Kidney (tissue), 14 donors: ENCODE results near the gene SNED1. TPM values are rescaled to one million over a fixed set of nuclear protein-coding genes. Genes with fewer than 3 reads are reported as not detected.
A peak's percentile ranks its signal among the peaks of the same experiment; 100 is the strongest.

Source experiments
- DNase-seq, 5 donors: peaks; one replicate each; pipeline ENCODE4 v3.0.0-alpha.2; 2013 to 2020
- FAIRE-seq: peaks from 2 replicates; lab custom pipeline; 2012; peaks lifted over from hg19 to GRCh38; lab: Jason Lieb, UNC
- H3K27ac ChIP-seq, 2 donors: one replicate each; pipeline ENCODE4 v1.7.0; 2013; ENCODE audit warnings: low read depth in 2 of 2, low read length in 2 of 2, inconsistent platforms in 1 of 2
- H3K27me3 ChIP-seq: one replicate; pipeline ENCODE4 v1.7.1; 2013; ENCODE audit warnings: low read length, inconsistent platforms; ENCODE audit not compliant: control insufficient read depth, insufficient read depth
- H3K36me3 ChIP-seq, 3 donors: one replicate each; pipeline versions ENCODE4 v1.7.0 to v1.7.1; 2013; ENCODE audit warnings: low read length in 3 of 3, control low read depth in 1 of 3, inconsistent platforms in 1 of 3; ENCODE audit not compliant: insufficient read depth in 3 of 3, control insufficient read depth in 2 of 3
- H3K4me1 ChIP-seq, 3 donors: one replicate each; pipeline versions ENCODE4 v1.7.0 to v1.7.1; 2013; ENCODE audit warnings: low read length in 3 of 3, inconsistent platforms in 1 of 3, low read depth in 1 of 3; ENCODE audit not compliant: control insufficient read depth in 2 of 3, insufficient read depth in 2 of 3
- H3K4me3 ChIP-seq, 3 donors: one replicate each; pipeline versions ENCODE4 v1.7.0 to v1.8.1; 2013; ENCODE audit warnings: low read length in 3 of 3, control low read depth in 1 of 3, inconsistent platforms in 1 of 3
- H3K9ac ChIP-seq, 3 donors: one replicate each; pipeline versions ENCODE4 v1.7.0 to v1.7.1; 2013; ENCODE audit warnings: low read length in 3 of 3, control low read depth in 1 of 3, inconsistent platforms in 1 of 3
- H3K9me3 ChIP-seq, 3 donors: one replicate each; pipeline versions ENCODE4 v1.7.0 to v1.7.1; 2013; ENCODE audit warnings: low read length in 3 of 3, control low read depth in 1 of 3, inconsistent platforms in 1 of 3; ENCODE audit not compliant: control insufficient read depth in 2 of 3, insufficient read depth in 1 of 3
- intact Hi-C: fragments of 100-400 bp; cut with DNase I; formaldehyde crosslinking; loops from one replicate; pipeline ENCODE4 v1.11.1; 2022
- polyA plus RNA-seq: library from polyadenylated mRNA; stranded (reverse); fragments of 350-450 nt; fragmentation: Illumina TruSeq; extraction: RNeasy Lipid Tissue Mini Kit (QIAGEN cat#74804); gene quantifications from one replicate; pipeline ENCODE4 v1.2.3, GENCODE V29; 2014; ENCODE audit warnings: low read depth, low replicate concordance; ENCODE audit not compliant: insufficient read depth
- total RNA-seq: library from RNA; stranded (reverse); fragmentation: NEBNext Ultra II Directional; extraction: Animal tissue kit (Norgen Biotek cat#: 25700); gene quantifications from one replicate; pipeline ENCODE4 v1.2.1, GENCODE V29; 2021
- TF ChIP-seq, protein P1 (sequence below): IDR thresholded peaks from 3 replicates; pipeline ENCODE4 v1.5.1; 2012; ENCODE audit warnings: mild to moderate bottlenecking, moderate library complexity, borderline replicate concordance; ENCODE audit not compliant: insufficient read depth; ENCODE audit errors: extremely low read depth
- donor health status: control.
- donor health status: control.
- donor health status: control.
- donor health status: control.
- donor health status: control.
- donor health status: DM: yes; HTN: yes; CAD: no.
- donor health status: Normal renal cell carcinoma (clear cell type).

The SNED1 gene
- total and polyA plus RNA-seq, 2 donors from 2014 or later = 3.0 to 42.1 TPM

DNA sequence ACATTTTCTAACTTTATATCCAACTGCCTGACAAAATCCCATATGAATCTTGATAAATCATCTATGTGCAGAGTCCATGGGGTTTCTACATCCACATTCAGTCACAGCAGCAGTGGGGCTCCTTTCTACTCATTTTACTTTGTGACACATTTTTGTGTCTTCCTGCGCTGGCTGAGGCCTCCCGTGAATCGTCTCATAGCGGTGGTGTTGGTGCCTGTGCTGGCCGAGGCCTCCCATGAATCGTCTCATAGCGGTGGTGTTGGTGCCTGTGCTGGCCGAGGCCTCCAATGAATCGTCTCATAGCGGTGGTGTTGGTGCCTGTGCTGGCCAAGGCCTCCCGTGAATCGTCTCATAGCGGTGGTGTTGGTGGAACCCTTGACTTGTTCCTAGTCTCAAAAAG lies 17.0 kb downstream of the SNED1 start:
- DNase-seq (no peak), FAIRE-seq (no peak)
- H3K9ac ChIP-seq = no peak overlapping the region
- H3K36me3 ChIP-seq = no peaks in the 10 kb centered on the region
- no peak overlapping the region for H3K27ac ChIP-seq
- H3K4me3 ChIP-seq = no peak overlapping the region
- peaks cover 0 to 3% (median 0%) of the 10 kb centered on the region in 3 donors for H3K4me1 ChIP-seq
- no peaks in the 10 kb centered on the region for H3K27me3 ChIP-seq
- intact Hi-C loops = no loop called here
- no peaks in the 10 kb centered on the region for H3K9me3 ChIP-seq
- TF ChIP-seq, protein P1, sequence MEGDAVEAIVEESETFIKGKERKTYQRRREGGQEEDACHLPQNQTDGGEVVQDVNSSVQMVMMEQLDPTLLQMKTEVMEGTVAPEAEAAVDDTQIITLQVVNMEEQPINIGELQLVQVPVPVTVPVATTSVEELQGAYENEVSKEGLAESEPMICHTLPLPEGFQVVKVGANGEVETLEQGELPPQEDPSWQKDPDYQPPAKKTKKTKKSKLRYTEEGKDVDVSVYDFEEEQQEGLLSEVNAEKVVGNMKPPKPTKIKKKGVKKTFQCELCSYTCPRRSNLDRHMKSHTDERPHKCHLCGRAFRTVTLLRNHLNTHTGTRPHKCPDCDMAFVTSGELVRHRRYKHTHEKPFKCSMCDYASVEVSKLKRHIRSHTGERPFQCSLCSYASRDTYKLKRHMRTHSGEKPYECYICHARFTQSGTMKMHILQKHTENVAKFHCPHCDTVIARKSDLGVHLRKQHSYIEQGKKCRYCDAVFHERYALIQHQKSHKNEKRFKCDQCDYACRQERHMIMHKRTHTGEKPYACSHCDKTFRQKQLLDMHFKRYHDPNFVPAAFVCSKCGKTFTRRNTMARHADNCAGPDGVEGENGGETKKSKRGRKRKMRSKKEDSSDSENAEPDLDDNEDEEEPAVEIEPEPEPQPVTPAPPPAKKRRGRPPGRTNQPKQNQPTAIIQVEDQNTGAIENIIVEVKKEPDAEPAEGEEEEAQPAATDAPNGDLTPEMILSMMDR = no peak

DNA sequence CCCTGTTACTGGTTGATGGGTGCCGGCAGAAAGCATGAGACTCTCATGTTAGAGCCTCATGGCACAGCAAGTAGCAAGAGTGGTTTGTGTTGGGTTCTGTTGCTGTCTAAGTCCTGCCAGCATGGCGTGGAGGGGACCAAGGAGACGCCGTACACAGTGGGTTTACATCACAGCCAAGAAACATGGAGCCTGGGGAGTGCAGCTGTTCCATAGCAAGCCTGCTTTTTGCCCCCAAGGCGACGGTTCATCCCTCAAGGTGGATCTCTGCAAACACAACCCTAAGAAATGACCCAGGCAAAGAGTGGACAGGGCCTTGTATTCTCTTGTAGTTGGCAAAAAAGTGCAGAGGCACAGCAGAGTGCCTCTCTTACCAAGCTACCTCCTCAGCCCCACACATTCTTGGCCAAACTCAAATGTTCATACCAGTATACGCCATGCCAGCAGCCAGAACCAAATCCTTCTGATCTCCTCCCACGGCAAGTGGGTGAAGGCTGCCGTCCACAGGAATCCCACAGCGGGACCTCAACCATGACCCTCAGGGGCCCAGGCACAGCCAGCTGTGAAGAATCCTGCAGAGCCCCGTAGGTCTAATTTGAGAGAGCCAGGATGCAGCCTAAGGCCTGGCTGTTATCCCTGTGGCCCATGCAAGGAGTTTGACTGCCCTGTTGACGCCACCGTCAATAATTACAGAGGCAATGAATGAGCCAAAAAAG lies 19.0 kb downstream of the SNED1 start:
- DNase-seq = no peak
- H3K27ac ChIP-seq = no peak overlapping the region
- no peaks in the 10 kb centered on the region for H3K4me1 ChIP-seq
- no peaks in the 10 kb centered on the region for H3K27me3 ChIP-seq
- H3K9me3 ChIP-seq = peaks cover 0 to 2% (median 0%) of the 10 kb centered on the region in 3 donors
- TF ChIP-seq, protein P1 = no peak
- no peak for FAIRE-seq
- no peaks in the 10 kb centered on the region for H3K36me3 ChIP-seq
- no peak overlapping the region for H3K4me3 ChIP-seq
- intact Hi-C loops = no loop called here
- no peak overlapping the region for H3K9ac ChIP-seq

DNA sequence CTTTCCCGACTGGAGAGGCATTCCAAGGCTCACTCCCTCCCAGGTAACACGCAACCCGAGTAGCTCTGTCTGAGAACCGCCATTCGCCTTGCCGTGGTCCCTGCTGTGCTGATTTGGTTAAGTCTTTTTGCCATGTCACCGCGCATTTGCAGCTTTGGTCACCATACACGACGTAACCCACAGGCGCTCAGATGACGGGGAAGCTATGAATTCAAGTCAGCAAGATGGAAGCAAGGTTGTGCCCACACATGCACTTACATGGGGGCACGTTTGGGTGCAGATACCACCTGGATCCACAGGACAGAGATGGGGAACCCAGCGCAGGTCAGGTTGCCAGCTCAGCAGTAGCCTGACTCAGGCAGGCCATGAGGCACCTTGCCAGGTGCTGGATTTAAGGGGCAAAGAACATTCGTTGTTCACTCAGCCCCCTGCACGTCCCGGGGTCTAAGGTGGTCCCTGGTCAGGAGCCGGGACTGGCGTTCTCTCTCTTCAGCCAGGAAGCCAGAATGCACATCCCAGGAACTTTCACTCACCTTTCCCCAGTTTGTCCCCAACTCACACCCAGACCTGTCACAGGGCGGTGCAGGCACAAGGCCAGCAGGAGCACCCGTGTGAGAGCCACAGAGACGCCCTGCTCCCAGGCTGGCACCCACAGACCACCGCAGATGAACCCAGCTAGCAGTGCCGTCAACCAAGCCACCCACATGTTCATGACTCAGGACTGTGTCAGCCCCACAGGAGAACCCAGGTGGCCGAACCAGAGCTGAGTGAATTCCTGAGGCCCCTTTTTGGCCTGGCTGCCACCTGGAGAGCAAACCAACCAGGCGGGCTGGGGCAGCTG lies 19.9 kb downstream of the SNED1 start:
- no peaks in the 10 kb centered on the region for H3K36me3 ChIP-seq
- FAIRE-seq = no peak

More for the DNA sequence above, 19.9 kb downstream of the SNED1 start:
- Histone ChIP-seq H3K27me3 (no peaks in the 10 kb centered on the region), H3K9ac (no peak overlapping the region), H3K9me3 (peaks cover 0 to 3% (median 0%) of the 10 kb centered on the region in 3 donors), H3K4me3 (no peak overlapping the region), H3K4me1 (no peaks in the 10 kb centered on the region), H3K27ac (no peak overlapping the region)
- DNase-seq = peak in 1 of 5 donors; percentile 54
- TF ChIP-seq, protein P1 = no peak
- intact Hi-C loops = no loop called here
